ENCODE results near the gene FAM3B. TPM values are rescaled to one million over a fixed set of nuclear protein-coding genes. Genes with fewer than 3 reads are reported as not detected.
A peak's percentile ranks its signal among the peaks of the same experiment; 100 is the strongest.

Gene FAM3B
- total RNA-seq, 1 experiment from 2014 or later = 59.5 TPM

- POLR2A ChIA-PET = interaction anchor here (0.6 kb wide), 1 partner anchor 726 kb away, joined by 8 read pairs; no protein-coding TSS in a partner anchor
- no TSS peak for BruUV-seq (replicated peaks)
- Histone ChIP-seq H3K4me3 (ENCODE audit: low read depth, low read length) (no peak overlapping the region), H3K27me3 (replicated peaks; ENCODE audit: control insufficient read depth, insufficient read depth, low read length) (no peaks in the 10 kb centered on the region), H3K9me3 (no peaks in the 10 kb centered on the region), H3K4me1 (no peaks in the 10 kb centered on the region), H3K36me3 (ENCODE audit: control insufficient read depth, insufficient read depth, low read length) (no peaks in the 10 kb centered on the region)
- intact Hi-C loops (cut with micrococcal nuclease; ENCODE audit: unreplicated experiment) = loop anchor here (2.0 to 5.0 kb wide), 2 partner anchors 84 to 330 kb away; no protein-coding TSS in a partner anchor
- no peaks in the 10 kb centered on the region for H3K36me3 Mint-ChIP-seq (ENCODE audit: insufficient read depth, unreplicated experiment)
- no peak for TF ChIP-seq CTCF (IDR thresholded peaks at IDR 0.05; ENCODE audit: insufficient read depth in 1 of 2, low read depth in 1 of 2, low read length in 1 of 2, severe bottlenecking in 1 of 2, unreplicated experiment in 1 of 2)
- no peak overlapping the region for H3K27ac Mint-ChIP-seq (ENCODE audit: unreplicated experiment)
- peaks cover 4% of the 10 kb centered on the region for H3K27me3 Mint-ChIP-seq (ENCODE audit: insufficient read depth, unreplicated experiment)
- H3K9me3 Mint-ChIP-seq (ENCODE audit: unreplicated experiment) = no peaks in the 10 kb centered on the region
- no peaks in the 10 kb centered on the region for H3K4me1 Mint-ChIP-seq (ENCODE audit: low read depth, unreplicated experiment)
- DNase-seq = no peak
- H3K4me3 Mint-ChIP-seq (ENCODE audit: unreplicated experiment) = no peak overlapping the region
- CTCF ChIA-PET = interaction anchor here (1.1 to 2.4 kb wide), 7 partner anchors 112 to 535 kb away, joined by 3 to 37 read pairs (median 7); no protein-coding TSS in a partner anchor
Measured at GRCh38 chr21:41282412-41282811, 34.2 kb upstream of the FAM3B start.

- POLR2A ChIA-PET = no interaction called here
- no peaks in the 10 kb centered on the region for H3K4me1 Mint-ChIP-seq (ENCODE audit: low read depth, unreplicated experiment)
Measured at GRCh38 chr21:41283211-41283818, 33.3 kb upstream of the FAM3B start.

GRCh38 chr21:41289431-41289830 lies 27.2 kb upstream of the FAM3B start:
- Mint-ChIP-seq H3K27ac (ENCODE audit: unreplicated experiment) (no peak overlapping the region), H3K36me3 (ENCODE audit: insufficient read depth, unreplicated experiment) (no peaks in the 10 kb centered on the region), H3K27me3 (ENCODE audit: insufficient read depth, unreplicated experiment) (no peaks in the 10 kb centered on the region), H3K4me1 (ENCODE audit: low read depth, unreplicated experiment) (no peaks in the 10 kb centered on the region), H3K4me3 (ENCODE audit: unreplicated experiment) (no peak overlapping the region), H3K9me3 (ENCODE audit: unreplicated experiment) (no peaks in the 10 kb centered on the region)
- H3K36me3 ChIP-seq (ENCODE audit: control insufficient read depth, insufficient read depth, low read length) = no peaks in the 10 kb centered on the region
- H3K27me3 ChIP-seq (replicated peaks; ENCODE audit: control insufficient read depth, insufficient read depth, low read length) = no peaks in the 10 kb centered on the region
- H3K4me3 ChIP-seq (ENCODE audit: low read depth, low read length) = no peak overlapping the region
- intact Hi-C loops (cut with micrococcal nuclease; ENCODE audit: unreplicated experiment) = no loop called here
- TF ChIP-seq CTCF (IDR thresholded peaks at IDR 0.05; ENCODE audit: insufficient read depth in 1 of 2, low read depth in 1 of 2, low read length in 1 of 2, severe bottlenecking in 1 of 2, unreplicated experiment in 1 of 2) = no peak
- no peaks in the 10 kb centered on the region for H3K4me1 ChIP-seq
- BruUV-seq (replicated peaks) = no TSS peak
- POLR2A ChIA-PET = no interaction called here
- no peak for DNase-seq
- H3K9me3 ChIP-seq = no peaks in the 10 kb centered on the region
- CTCF ChIA-PET = no interaction called here

More at GRCh38 chr21:41283211-41283818, 33.3 kb upstream of the FAM3B start:
- H3K4me1 ChIP-seq = no peaks in the 10 kb centered on the region
- no peaks in the 10 kb centered on the region for H3K9me3 Mint-ChIP-seq (ENCODE audit: unreplicated experiment)
- intact Hi-C loops (cut with micrococcal nuclease; ENCODE audit: unreplicated experiment) = loop anchor here (1.0 to 5.0 kb wide), 5 partner anchors 40 to 534 kb away; no protein-coding TSS in a partner anchor
- H3K27me3 Mint-ChIP-seq (ENCODE audit: insufficient read depth, unreplicated experiment) = peaks cover 4% of the 10 kb centered on the region
- CTCF ChIA-PET = interaction anchor here (0.6 to 2.4 kb wide), 21 partner anchors 29 to 534 kb away, joined by 3 to 37 read pairs (median 5); no protein-coding TSS in a partner anchor
- no peaks in the 10 kb centered on the region for H3K36me3 Mint-ChIP-seq (ENCODE audit: insufficient read depth, unreplicated experiment)
- H3K36me3 ChIP-seq (ENCODE audit: control insufficient read depth, insufficient read depth, low read length) = no peaks in the 10 kb centered on the region
- no peaks in the 10 kb centered on the region for H3K27me3 ChIP-seq (replicated peaks; ENCODE audit: control insufficient read depth, insufficient read depth, low read length)
- DNase-seq = peak; percentile 61 to 74
- peak; percentile 79 to 82 for TF ChIP-seq CTCF (IDR thresholded peaks at IDR 0.05; ENCODE audit: insufficient read depth in 1 of 2, low read depth in 1 of 2, low read length in 1 of 2, severe bottlenecking in 1 of 2, unreplicated experiment in 1 of 2)
- H3K4me3 ChIP-seq (ENCODE audit: low read depth, low read length) = no peak overlapping the region
- no peak overlapping the region for H3K27ac Mint-ChIP-seq (ENCODE audit: unreplicated experiment)
- no TSS peak for BruUV-seq (replicated peaks)
- no peak overlapping the region for H3K4me3 Mint-ChIP-seq (ENCODE audit: unreplicated experiment)
- H3K9me3 ChIP-seq = no peaks in the 10 kb centered on the region

All from Caco-2 (cell line).